HL-60/S4 (cell line): ENCODE measurements around the gene LHPP.

Experiments used
- in situ Hi-C: fragments of 300-500 bp; cut with MboI; formaldehyde crosslinking; loops from 2 replicates; pipeline ENCODE4 v1.14.3; 2022; ENCODE audit warnings: low sequenced_read_pairs

LHPP gene

GRCh38 chr10:124516746-124517397 is 55.2 kb downstream of the LHPP start:
- in situ Hi-C loops, result no loop called here

GRCh38 chr10:124517461-124517860 is 55.8 kb downstream of the LHPP start:
- in situ Hi-C loops, result no loop called here

GRCh38 chr10:124517931-124518330 is 56.3 kb downstream of the LHPP start:
- in situ Hi-C loops, result no loop called here

DNA sequence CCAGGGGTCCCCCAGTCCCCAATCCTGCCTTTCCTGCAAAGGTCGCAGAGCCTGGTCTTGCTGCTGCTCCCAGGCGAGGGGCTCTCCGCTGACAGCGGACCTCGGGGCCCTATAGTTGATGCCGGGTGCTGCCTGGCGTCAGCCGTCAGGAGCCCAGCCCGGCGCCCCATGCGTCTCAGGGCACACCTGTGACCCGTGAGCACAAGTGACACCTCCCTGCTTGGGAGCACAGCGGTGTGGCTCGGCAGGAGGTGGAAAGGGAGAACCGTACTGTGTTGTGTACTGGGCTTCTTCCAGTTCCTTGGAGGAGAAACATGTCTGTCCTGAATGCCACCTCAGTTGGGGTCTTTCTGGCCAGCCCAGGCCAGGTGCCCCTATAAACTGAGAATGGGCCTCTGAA is 56.7 kb downstream of the LHPP start:
- in situ Hi-C loops, result no loop called here

GRCh38 chr10:124520558-124521428 is 59.2 kb downstream of the LHPP start:
- in situ Hi-C loops, result no loop called here

GRCh38 chr10:124521429-124521871 is 59.8 kb downstream of the LHPP start:
- in situ Hi-C loops, result no loop called here

DNA sequence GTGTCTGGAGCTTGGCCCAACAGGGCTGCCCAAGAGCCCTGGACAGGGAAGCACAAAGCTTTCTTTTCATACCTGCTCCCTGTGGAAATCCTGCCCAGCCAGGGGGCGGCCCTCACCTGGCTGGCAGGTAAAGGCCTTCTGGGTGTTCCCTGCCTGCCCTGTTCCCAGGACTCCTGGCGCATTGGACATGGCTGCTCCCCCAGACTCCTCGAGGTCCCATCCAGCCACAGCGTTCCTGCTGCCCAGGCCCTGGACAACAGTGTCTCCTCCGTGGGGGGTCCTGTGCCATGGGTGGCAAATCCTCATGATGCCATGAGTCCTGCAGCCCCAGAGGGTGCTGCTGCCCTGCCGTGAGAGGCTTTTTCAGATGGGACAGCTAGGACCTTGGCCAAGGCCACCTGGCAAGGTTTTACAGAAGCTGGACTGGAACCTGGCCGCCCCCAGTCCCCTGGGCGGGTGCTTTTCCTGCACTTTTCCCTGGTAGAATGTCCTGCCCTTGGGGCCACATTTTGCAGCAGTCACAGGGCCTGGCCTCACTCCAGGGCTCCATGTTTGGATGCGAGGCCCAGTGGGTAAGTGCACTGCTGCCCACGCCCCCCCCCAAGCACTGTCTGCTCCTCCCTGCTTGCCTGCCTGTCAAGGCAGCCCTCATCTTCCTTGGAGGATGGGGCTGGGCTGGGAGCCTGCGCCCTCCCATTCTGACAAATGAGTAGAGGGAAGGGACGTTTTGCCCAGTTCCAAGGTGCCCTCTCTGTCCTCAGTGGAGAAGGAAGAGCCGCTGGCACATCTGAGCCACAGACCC is 60.7 kb downstream of the LHPP start:
- in situ Hi-C loops, result no loop called here

- in situ Hi-C loops, result no loop called here
Measured at GRCh38 chr10:124522933-124523871, 61.6 kb downstream of the LHPP start.

- in situ Hi-C loops, result no loop called here
Measured at GRCh38 chr10:124523901-124524300, 62.3 kb downstream of the LHPP start.

DNA sequence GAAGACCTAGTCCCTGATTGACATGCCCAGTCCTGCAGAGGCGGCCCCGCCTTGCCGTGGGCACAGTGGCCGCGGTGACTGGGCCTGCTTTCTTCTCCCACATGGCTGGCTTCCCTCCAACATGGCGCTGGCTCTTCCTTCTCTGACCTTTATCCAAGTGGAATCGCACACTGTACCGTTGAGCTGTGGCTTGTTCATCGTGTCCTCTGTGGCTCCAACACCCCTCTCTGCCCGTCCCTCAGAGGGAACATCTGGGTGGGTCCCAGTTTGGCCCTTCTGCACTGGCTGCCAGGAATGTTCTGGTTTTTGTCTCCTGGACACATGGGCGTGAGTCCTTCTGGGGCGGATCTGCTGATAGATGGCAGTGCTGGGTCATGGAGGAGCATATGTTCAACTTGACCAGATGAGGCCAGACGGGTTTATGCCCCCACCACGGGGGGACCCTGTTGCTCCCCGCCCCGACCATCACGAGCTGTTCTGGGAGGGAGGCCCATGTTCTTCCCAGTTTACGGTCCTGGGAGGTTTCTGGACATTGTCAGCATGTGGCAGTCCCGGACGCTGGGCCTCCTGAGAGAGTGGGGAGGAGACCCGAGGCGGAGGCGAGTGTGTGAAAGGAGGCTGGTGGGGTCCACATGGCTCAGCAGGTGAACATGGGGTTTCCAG is 63.5 kb downstream of the LHPP start:
- in situ Hi-C loops, result no loop called here

DNA sequence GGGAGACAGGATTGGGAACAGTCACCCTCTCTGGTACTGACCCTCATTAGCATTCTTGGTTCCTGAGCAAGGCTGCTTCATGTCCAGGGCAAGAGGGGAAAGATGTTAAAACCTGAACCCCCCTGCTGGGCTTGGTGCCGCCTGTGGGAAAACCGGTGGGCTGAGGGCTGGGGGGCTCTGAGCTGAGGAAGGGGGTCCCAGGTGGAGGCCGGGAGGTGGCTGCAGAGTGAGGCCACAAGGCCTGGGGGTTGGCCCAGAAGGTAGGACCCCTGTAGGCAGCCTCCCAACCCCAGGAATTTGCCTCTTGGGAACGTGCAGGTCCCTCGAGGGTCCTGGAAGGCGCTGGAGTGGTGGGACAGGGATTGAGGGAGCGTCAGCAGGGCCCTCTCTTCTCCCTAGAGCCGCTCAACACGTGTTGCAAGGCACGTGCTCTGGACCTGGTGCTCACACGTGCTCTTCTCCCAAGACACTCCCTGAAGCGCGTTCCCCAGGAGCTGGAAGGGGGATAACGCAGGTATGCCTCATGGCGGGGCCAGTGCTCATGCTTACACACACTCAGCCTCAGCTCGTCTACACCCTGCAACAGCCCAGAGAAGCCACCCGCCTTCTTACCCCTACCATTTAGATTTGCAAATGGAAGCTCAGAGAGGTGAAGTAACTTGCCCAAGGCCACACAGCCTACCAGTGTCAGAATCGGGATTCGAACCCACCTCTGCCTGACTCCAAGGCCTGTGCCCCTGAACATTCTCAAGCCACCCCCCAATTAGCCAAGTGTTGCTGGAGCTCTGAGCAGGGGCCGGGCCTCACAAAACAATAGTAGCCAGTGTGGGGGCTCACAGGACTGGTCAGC is 64.4 kb downstream of the LHPP start:
- in situ Hi-C loops, result no loop called here

GRCh38 chr10:124526621-124527267 is 65.1 kb downstream of the LHPP start:
- in situ Hi-C loops, result no loop called here

GRCh38 chr10:124527874-124528395 is 66.3 kb downstream of the LHPP start:
- in situ Hi-C loops, result no loop called here

DNA sequence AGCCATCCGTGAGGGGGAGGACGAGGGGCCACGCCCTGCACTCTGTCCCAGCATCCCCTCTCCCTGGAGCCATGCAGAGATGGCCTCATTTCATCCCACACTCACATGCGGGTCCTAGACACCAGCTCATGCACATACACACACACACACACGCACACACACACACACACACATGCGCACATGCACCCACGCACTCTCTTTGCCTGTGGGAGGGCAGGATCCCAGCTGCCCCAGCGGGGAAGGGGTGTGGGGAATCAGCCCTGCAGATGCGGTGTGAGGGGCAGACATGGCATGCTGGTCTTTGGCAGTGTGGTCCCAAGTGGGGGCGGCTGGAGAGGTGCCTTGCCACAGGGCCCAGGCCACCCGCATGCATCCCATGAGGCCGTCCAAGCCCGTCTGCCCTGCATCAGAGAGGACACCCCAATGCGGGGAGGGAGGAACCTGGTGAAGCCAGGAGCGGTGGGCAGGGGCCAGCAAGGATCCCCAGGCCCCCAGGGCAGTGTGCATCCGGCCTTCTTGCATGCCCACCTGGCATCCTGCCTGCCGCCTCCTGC is 68.1 kb downstream of the LHPP start:
- in situ Hi-C loops, result loop anchor here (10.0 kb wide), 1 partner anchor 215 kb away; the partner anchor contains the start of gene FAM53B

DNA sequence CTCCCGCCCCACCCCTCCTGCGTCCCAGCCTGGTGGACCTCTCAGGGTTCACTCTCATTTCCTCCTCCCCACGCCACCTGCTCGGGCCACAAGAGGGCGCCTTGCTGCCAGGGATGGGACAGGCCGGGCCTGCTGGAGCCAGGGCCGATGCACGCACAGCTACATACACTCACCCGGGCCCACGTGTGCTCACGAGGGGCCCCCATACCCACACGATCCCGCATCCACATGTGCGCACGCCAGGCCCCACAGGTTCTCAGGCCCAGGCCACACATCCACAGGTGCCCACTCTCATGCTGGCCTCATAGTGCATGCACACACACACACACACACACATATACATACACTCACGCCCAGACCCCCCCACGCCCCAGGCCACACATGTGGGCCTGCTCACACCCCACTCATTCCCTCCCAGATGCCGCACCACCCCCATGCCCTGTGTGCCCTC is 68.6 kb downstream of the LHPP start:
- in situ Hi-C loops, result loop anchor here (10.0 kb wide), 1 partner anchor 215 kb away; the partner anchor contains the start of gene FAM53B

GRCh38 chr10:124530816-124531215 is 69.2 kb downstream of the LHPP start:
- in situ Hi-C loops, result loop anchor here (10.0 kb wide), 1 partner anchor 214 kb away; the partner anchor contains the start of gene FAM53B

DNA sequence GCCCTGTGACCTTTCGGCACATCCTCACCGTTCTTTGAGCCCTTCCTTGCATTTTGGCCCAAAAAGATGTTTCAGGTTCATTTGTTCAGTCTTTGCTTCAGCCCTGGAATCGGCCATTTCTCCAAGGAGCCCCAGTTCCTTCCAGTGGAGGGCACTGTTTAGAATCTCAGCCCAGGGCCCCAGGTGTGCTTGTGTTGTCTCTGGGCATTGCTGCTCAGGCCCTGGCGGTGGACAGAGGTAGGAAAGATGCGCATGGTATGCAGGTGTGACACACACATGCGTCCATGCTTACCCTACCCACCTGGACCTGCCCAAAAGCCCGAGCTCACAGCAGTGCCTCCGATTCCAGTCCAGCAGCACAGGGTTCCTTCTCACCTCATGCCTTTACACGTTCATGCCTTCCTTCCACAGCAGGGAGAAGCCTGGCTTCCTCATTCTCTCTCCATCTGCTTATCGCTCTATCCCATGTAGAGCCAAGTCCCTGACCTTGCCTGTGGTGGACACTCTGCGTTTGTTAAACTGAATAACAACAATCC is 70.6 kb downstream of the LHPP start:
- in situ Hi-C loops, result loop anchor here (10.0 kb wide), 1 partner anchor 213 kb away; the partner anchor contains the start of gene FAM53B
